ENCODE results near the gene DDX54. TPM values are rescaled to one million over a fixed set of nuclear protein-coding genes. Genes with fewer than 3 reads are reported as not detected.

The DDX54 gene
- total RNA-seq, 4 donors from 2014 or later: 53.9 to 71.8 (median 63.9) TPM

DNA sequence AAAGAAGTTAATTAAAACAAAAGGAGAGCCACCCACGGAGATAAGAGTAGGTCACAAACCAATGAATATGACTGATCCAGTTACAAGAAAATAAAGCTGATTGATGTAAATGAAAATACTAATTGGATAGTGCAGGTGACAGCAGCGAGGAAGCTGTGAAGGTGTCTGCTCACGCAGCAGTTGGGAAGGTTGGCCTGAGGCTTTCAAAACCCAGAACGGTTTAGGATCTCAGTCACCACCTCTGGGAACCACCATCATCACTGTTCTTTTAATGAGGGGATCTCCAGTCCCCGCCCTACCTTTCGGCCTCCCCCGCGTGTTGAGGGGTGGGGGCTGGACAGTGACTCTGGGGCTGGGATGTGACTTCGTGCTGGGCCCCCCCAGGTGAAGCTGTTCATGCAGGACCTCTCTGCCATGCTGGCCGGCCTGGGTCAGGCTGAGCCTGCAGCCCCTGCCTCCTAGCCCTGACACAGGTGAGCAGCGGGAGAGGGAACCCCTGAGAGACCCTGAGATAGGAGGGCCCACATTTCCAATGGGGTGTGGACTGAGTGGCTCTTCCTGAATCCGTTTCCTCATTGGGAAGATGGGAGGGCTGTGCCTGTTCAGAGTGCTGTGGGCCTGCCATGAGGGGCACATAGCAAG, 27.9 kb downstream of the DDX54 start:
- no peak for TF ChIP-seq POLR2AphosphoS5 (IDR thresholded peaks at IDR 0.05)
- TF ChIP-seq, protein P1, sequence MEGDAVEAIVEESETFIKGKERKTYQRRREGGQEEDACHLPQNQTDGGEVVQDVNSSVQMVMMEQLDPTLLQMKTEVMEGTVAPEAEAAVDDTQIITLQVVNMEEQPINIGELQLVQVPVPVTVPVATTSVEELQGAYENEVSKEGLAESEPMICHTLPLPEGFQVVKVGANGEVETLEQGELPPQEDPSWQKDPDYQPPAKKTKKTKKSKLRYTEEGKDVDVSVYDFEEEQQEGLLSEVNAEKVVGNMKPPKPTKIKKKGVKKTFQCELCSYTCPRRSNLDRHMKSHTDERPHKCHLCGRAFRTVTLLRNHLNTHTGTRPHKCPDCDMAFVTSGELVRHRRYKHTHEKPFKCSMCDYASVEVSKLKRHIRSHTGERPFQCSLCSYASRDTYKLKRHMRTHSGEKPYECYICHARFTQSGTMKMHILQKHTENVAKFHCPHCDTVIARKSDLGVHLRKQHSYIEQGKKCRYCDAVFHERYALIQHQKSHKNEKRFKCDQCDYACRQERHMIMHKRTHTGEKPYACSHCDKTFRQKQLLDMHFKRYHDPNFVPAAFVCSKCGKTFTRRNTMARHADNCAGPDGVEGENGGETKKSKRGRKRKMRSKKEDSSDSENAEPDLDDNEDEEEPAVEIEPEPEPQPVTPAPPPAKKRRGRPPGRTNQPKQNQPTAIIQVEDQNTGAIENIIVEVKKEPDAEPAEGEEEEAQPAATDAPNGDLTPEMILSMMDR (IDR thresholded peaks at IDR 0.05): no peak
- TF ChIP-seq EP300 (IDR thresholded peaks at IDR 0.05): no peak
- no peak for TF ChIP-seq POLR2A (IDR thresholded peaks at IDR 0.05)
- Histone ChIP-seq H3K27ac (no peak overlapping the region), H3K4me1 (peaks cover 19% of the 10 kb centered on the region), H3K27me3 (peaks cover 18% of the 10 kb centered on the region), H3K9me3 (no peaks in the 10 kb centered on the region), H3K36me3 (peaks cover 50% of the 10 kb centered on the region), H3K4me3 (no peak overlapping the region)
- DNase-seq (ENCODE audit: low spot score in 2 of 2): no peak
- WGBS: 84% methylated on average over 11 of the region's 12 CpGs

DNA sequence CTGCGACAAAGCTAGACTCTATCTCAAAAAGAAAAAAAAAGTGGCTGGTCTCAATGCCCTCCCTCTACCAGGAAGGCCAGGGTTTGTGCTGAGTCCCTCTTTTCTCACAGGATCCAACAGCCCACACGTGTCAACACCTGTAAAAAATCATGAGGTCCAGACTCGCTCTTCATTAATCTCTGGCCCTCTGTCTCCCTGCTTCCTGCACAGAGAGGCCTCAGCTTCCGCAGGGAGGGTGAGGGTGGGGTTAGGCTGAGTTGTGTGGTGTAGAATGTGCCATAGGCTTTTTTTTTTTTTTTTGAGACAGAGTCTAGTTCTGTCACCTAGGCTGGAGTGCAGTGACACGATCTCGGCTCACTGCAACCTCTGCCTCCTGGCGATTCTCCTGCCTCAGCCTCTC, 29.6 kb downstream of the DDX54 start:
- Histone ChIP-seq H3K4me1 (peaks cover 20% of the 10 kb centered on the region), H3K27ac (no peak overlapping the region), H3K4me3 (no peak overlapping the region), H3K27me3 (peaks cover 31% of the 10 kb centered on the region), H3K36me3 (peaks cover 33% of the 10 kb centered on the region), H3K9me3 (no peaks in the 10 kb centered on the region)
- WGBS: 67% methylated on average over 7 of the region's 7 CpGs
- no peak for DNase-seq (ENCODE audit: low spot score in 2 of 2)
- TF ChIP-seq, protein P1 (IDR thresholded peaks at IDR 0.05): no peak
- TF ChIP-seq POLR2A (IDR thresholded peaks at IDR 0.05): no peak
- TF ChIP-seq EP300 (IDR thresholded peaks at IDR 0.05): no peak
- TF ChIP-seq POLR2AphosphoS5 (IDR thresholded peaks at IDR 0.05): no peak

DNA sequence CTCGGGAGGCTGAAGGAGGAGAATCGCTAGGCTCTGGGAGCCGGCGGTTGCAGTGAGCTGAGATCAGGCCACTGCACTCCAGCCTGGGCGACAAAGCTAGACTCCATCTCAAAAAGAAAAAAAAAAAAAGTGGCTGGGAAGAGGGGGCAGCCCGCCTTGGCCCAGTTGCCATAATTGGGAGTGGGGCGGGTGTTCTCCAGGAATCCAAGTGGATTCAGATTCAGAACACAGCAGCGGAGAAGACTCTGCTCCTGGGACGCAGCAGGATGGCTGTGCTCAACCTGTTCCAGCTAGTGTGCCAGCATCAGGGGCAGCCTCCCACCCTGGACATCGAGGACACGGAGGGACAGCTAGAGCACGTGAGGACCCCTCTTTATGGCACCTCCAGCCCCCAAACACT, 30.2 kb downstream of the DDX54 start:
- H3K4me1 ChIP-seq: peaks cover 23% of the 10 kb centered on the region
- peaks cover 27% of the 10 kb centered on the region for H3K36me3 ChIP-seq
- TF ChIP-seq, protein P1 (IDR thresholded peaks at IDR 0.05): no peak
- TF ChIP-seq POLR2AphosphoS5 (IDR thresholded peaks at IDR 0.05): no peak
- no peak for TF ChIP-seq POLR2A (IDR thresholded peaks at IDR 0.05)
- TF ChIP-seq EP300 (IDR thresholded peaks at IDR 0.05): no peak
- H3K4me3 ChIP-seq: no peak overlapping the region
- WGBS: 69% methylated on average over 12 of the region's 12 CpGs
- H3K27me3 ChIP-seq: peaks cover 33% of the 10 kb centered on the region
- no peaks in the 10 kb centered on the region for H3K9me3 ChIP-seq
- DNase-seq (ENCODE audit: low spot score in 2 of 2): no peak
- no peak overlapping the region for H3K27ac ChIP-seq

DNA sequence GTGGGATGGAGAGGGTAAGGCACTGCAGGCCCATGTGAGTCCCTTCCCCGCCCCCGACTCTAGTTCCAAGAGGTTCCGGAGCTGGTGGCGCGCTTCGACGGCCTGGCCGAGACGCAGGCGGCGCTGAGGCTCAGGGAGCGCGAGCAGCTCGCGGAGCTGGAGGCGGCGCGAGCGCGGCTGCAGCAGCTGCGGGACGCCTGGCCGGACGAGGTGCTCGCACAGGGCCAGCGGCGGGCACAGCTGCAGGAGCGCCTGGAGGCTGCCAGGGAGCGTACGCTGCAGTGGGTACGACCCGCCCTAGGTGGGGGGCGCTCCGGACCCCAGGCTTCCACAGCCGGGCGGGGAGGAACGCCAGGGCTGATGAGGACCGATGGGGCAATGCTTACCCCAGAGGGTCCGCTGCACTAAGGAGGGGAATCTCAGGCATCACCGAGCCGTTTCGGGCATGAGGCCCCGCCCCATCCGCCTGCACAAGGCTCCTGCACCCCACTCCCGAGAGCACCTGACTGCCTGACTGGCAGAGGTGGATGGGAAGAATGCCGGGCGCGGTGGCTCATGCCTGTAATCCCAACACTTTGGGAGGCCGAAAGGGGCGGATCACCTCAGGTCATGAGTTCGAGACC, 30.8 kb downstream of the DDX54 start:
- peak overlapping the region; percentile 22 for H3K4me3 ChIP-seq
- TF ChIP-seq EP300 (IDR thresholded peaks at IDR 0.05): no peak
- no peak for TF ChIP-seq POLR2A (IDR thresholded peaks at IDR 0.05)
- TF ChIP-seq POLR2AphosphoS5 (IDR thresholded peaks at IDR 0.05): no peak
- TF ChIP-seq, protein P1 (IDR thresholded peaks at IDR 0.05): no peak
- no peak overlapping the region for H3K27ac ChIP-seq
- peaks cover 21% of the 10 kb centered on the region for H3K36me3 ChIP-seq
- peaks cover 29% of the 10 kb centered on the region for H3K4me1 ChIP-seq
- H3K9me3 ChIP-seq: no peaks in the 10 kb centered on the region
- DNase-seq (ENCODE audit: low spot score in 2 of 2): no peak
- 6% methylated on average over 13 of the region's 51 CpGs for WGBS
- peaks cover 33% of the 10 kb centered on the region for H3K27me3 ChIP-seq

Data from suprapubic skin (tissue), 4 donors.